NCI-H1694 (cell line): ENCODE data around the gene CMC2.

Experiments
- DNase-seq: peaks from one replicate; lab custom pipeline; 2025; lab: John Stamatoyannopoulos, UW

The CMC2 gene

GRCh38 chr16:81001330-81001729 lies 5.4 kb downstream of the CMC2 start:
- DNase-seq: no peak

DNA sequence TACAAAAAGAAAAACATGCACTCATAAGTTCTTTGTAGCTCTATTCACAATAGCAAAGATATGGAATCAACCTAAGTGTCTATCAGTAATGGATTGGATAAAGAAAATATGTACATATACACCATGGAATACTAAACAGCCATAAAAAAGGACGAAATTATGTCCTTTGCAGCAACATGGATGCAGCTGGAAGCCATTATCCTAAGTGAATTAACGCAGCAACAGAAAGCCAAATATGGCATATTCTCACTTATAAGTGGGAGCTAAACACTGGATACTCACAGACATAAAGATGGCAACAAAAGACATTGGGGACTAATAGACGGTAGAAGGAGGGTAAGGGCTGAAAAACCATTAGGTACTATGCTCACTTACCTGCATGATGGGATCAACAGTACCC lies 5.8 kb downstream of the CMC2 start:
- no peak for DNase-seq

DNA sequence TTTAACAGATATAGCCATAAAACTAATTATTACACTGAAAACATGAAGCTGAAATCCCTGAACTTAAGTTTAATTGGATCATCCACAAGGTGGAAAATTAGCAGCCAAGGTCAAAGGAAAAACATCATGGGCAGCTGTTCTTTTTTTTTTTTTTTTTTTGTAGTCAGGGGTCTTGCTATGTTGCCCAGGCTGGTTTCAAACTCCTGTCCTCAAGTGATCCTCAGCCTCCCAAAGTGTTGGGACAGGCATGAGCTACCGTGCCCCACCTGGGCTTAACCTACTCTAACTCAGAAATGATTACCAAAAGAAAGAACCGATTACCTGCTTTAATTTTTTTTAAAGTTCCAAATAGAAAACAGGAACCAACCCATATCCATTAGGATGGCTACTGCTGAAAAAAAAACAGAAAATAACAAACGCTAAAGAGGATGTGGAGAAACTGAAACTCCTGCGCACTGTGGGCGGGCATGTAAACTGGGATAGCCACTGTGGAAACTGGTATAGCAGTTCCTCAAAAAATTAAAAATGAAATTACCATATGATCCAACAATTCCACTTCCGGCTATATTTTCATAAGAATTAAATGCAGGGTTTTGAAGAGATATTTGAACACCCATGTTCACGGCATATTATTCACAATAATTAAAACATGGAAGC lies 8.6 kb downstream of the CMC2 start:
- no peak for DNase-seq

DNA sequence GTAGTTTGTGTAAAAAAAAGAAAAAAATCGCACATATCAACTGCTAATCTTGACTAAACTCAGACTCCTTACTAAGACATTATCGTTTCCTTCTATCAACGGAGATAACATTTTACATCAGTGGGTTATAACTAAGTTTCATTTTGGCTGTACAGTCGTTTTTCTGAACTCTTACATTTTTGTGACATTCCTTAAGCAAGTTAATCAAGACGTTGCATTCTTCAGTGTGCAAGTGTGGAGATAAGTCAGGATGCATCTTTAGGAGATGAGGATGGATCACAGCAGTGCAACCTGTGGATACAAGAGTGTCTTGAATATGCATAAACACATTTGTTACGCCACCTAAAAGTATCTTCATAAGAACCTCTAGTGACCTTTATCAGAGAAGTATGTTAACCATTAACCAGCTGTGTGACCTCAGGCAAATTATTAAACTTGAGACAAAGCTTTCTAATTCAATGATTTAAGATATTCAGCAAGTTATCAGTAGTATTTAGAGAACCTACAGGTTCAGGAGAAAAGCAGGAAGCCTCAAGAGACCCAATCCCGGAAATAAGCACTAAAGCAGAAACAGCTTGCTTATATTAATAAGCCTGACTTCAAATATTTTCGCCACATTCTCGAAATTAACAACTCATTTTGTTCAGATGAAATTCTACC lies 9.4 kb downstream of the CMC2 start:
- no peak for DNase-seq

DNA sequence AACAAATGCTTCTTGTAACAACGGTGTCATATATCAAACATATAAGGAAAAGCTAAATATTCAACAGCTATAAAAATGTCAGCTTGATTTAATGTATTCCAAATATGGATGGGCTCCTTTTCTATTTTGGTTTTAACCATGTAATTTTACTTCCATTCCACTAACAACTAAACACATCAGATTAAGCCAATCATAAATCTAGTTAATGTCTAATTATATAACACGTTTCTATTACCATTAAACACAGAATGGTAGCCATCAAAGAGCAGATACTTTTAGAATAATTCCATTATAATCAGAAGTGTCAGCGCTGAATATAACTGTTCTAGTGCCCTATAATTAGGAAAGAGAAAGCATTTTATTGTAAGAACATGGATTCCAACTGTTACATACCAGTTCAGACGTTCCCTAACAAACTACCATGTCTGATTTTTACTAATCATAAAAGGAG lies 10.0 kb downstream of the CMC2 start:
- no peak for DNase-seq

DNA sequence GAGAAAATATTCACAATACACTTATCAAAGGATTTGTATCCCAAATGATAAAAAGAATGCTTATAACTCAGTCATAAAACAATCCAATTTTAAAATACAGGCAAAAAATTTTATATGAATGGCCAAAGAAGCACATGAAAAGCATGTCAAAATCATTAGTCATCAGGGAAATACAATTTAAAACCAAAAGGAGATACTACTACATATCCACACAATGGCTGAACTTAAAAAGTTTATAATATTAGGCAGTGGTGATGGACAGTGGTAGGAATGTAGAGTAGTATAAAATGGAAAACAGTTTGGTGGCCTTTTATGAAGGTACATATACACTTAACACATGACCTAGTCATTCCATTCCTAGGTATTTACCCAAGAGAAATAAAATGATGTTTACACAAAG lies 12.2 kb downstream of the CMC2 start:
- no peak for DNase-seq

- DNase-seq: no peak
Measured at GRCh38 chr16:80993834-80994233, 12.9 kb downstream of the CMC2 start.

- DNase-seq: no peak
Measured at GRCh38 chr16:80993307-80993706, 13.4 kb downstream of the CMC2 start.

GRCh38 chr16:80992676-80993293 lies 13.9 kb downstream of the CMC2 start:
- DNase-seq: no peak

DNA sequence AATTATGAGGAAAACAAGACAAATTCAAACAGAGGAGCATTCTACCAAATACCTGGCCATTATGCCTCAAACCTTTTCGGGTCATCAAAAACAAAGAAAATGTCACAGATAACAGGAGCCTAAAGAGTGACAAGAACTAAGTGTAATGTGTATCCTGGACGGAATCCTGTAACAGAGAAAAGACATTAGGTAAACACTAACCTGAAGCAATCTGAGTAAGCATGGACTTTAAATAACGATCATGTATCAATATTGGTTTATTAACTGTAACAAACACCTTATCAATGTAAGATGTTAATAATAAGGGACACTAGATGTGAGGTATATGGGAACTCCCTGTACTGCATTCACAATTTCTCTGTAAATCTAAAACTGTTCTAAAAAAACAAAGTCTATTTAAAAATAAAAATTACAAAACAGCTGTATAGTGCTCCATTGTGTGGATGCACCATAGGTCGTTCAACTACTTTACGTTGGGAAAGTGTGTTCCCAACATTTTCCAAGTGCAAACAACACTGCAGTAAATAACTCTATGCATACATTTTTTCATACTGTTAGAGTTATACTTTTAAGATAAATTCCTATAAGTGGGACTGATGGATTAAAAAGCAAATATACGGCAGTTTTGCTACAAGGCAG lies 14.8 kb downstream of the CMC2 start:
- no peak for DNase-seq

DNA sequence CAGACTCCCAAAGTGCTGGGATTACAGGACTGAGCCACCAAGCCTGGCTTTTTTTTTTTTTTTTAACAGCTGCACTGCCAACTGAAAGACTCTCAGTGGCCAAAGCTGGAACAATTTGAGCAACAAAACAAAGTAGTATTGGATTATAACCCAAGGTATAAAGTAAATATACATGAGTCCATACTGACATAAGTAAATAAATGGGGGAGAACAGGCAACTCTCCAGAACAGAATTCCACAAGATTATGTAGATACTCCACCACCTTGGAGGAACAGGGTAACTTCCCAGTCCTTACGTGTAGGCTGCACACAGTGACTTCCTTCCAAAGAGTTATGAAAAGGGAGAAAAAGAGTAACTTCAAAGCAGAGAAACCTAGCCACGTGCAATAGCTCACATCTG lies 15.7 kb downstream of the CMC2 start:
- no peak for DNase-seq

DNA sequence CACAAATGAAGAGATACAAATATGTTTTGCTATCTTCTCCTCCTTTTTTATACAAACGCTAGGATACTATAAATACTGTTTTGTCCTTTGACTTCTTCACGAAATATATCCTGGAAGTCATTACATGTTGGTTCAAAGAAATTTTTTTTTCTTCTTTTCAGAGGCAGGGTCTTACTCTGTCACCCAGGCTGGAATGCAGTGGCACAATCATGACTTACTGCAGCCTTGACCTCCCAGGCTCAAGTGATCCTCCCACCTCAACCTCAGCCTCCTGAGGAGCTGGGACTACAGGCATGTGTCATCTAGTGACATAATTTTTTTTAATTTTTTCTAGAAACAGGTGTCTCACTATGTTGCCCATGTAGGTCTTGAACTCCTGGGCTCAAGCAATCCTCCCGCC lies 16.1 kb downstream of the CMC2 start:
- DNase-seq: no peak

- DNase-seq: no peak
Measured at GRCh38 chr16:80989801-80990200, 16.9 kb downstream of the CMC2 start.

GRCh38 chr16:80988756-80989155 lies 17.9 kb downstream of the CMC2 start:
- no peak for DNase-seq

DNA sequence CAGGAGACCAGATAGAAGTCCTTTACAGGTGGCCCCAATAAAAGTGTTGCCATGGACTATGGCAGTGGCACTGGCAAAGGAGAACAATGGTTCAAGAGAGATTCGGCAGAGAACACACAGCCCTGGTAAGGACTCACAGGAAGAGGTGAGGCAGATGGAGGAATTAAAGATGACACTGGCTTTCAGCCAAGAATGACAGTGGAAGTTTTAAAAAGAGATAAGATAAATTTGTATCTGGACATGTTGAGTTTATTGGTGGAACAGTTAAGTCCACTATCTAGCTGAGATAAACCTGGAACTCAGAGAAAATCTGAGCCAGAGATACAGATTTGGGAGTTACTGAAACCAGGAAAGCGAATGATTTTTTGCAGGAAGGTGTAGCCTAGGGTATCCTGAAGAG lies 20.1 kb downstream of the CMC2 start:
- DNase-seq: no peak

GRCh38 chr16:80985611-80986010 lies 21.1 kb downstream of the CMC2 start:
- DNase-seq: no peak

- DNase-seq: no peak
Measured at GRCh38 chr16:80984124-80984892, 22.4 kb downstream of the CMC2 start.

DNA sequence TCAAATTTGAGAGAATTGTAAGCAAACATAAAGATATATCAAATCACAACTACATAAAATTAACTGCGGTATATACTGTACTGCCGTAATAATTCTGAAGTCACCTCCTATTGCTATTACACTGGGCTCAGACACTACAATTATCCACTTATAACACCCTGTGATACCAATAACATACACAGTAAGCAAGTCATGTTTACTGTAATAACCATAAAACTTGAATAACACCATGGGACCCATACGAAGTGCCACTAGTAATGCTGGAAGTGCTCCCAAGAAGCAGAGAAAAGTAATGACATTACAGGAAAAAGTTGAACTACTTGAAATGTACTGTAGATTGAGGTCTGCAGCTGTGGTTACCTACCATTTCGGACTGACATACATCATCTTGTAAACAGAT lies 24.0 kb downstream of the CMC2 start:
- no peak for DNase-seq

DNA sequence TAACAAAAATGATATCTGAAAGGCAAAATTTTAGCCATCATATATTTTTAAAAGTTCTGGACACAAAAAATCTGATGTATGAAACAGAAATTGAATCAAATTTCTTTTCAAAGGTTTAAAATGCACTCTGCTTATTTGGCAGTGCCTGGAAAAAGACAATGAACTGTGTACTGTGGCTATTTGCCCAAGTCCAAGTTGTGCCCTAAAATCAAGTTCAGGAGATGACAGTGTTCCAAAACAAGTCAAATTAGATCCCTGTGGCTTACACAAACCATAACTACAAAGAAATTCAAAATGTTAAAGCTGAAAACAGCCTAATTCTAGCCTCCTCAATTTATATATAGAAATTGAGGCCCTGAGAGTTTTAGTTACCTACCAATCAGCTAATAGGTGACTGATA lies 25.6 kb downstream of the CMC2 start:
- DNase-seq: no peak

- no peak for DNase-seq
Measured at GRCh38 chr16:80976946-80977345, 29.7 kb downstream of the CMC2 start.

DNA sequence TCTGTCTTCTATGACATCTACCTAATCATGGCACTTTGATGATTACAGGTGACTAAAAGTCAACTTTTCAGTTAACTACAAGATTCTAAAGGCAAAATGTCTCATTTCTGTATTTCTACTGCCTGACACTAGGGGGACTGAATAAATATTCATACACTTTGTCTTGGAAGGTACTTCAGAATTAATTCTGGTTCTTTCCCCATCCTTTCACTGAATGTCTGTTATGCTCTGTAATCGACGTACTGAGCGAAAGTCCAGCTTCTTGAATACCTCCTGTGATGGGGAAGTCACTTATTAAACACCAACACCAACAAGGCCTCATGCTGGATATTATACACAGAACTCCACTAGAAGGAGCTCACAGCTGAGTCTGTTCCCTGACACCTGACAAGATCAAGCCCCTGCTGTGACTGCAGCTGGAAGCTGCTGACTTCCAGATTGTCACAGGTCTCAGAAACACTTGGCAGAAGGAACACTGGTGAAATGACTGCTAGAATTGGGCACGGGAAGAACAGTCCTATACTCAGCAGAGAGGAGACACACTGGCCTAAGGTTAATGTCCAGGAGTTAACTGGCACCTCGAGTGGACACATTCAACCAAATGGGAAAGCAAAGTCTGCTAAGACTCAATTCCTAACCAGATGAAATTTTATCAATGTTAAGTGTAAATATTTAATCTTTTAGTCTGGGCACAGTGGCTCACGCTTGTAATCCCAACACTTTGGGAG lies 31.9 kb downstream of the CMC2 start:
- DNase-seq: no peak

DNA sequence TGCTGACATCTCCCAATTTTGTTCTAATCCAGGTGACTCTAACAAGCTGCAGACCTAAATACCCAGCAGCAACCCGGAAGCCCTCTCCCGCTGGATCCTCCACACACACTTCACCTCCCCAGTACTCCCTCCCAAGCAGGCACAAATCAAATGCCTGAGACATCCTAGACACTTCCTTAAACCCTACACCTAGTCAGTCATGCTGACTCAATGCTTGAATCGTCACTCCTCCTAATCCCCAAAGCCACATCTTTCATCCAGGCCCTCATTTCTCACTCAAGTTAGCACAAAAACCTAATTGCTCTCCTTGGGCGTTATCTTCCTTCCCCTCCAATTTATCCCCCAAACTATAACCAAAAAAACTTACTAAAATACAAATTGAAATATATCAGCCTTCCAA lies 32.7 kb downstream of the CMC2 start:
- DNase-seq: no peak
